HG02798 (cell line): Measurements from ENCODE around the gene CUX1.

ENCODE experiments used
- ATAC-seq: cut with Tn5 transposase; IDR thresholded peaks from one replicate; pipeline ENCODE4 v1.9.1; 2021; ENCODE audit warnings: mild to moderate bottlenecking; ENCODE audit not compliant: unreplicated experiment, poor library complexity

Gene CUX1, protein sequence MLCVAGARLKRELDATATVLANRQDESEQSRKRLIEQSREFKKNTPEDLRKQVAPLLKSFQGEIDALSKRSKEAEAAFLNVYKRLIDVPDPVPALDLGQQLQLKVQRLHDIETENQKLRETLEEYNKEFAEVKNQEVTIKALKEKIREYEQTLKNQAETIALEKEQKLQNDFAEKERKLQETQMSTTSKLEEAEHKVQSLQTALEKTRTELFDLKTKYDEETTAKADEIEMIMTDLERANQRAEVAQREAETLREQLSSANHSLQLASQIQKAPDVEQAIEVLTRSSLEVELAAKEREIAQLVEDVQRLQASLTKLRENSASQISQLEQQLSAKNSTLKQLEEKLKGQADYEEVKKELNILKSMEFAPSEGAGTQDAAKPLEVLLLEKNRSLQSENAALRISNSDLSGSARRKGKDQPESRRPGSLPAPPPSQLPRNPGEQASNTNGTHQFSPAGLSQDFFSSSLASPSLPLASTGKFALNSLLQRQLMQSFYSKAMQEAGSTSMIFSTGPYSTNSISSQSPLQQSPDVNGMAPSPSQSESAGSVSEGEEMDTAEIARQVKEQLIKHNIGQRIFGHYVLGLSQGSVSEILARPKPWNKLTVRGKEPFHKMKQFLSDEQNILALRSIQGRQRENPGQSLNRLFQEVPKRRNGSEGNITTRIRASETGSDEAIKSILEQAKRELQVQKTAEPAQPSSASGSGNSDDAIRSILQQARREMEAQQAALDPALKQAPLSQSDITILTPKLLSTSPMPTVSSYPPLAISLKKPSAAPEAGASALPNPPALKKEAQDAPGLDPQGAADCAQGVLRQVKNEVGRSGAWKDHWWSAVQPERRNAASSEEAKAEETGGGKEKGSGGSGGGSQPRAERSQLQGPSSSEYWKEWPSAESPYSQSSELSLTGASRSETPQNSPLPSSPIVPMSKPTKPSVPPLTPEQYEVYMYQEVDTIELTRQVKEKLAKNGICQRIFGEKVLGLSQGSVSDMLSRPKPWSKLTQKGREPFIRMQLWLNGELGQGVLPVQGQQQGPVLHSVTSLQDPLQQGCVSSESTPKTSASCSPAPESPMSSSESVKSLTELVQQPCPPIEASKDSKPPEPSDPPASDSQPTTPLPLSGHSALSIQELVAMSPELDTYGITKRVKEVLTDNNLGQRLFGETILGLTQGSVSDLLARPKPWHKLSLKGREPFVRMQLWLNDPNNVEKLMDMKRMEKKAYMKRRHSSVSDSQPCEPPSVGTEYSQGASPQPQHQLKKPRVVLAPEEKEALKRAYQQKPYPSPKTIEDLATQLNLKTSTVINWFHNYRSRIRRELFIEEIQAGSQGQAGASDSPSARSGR (N-terminal part only)

DNA sequence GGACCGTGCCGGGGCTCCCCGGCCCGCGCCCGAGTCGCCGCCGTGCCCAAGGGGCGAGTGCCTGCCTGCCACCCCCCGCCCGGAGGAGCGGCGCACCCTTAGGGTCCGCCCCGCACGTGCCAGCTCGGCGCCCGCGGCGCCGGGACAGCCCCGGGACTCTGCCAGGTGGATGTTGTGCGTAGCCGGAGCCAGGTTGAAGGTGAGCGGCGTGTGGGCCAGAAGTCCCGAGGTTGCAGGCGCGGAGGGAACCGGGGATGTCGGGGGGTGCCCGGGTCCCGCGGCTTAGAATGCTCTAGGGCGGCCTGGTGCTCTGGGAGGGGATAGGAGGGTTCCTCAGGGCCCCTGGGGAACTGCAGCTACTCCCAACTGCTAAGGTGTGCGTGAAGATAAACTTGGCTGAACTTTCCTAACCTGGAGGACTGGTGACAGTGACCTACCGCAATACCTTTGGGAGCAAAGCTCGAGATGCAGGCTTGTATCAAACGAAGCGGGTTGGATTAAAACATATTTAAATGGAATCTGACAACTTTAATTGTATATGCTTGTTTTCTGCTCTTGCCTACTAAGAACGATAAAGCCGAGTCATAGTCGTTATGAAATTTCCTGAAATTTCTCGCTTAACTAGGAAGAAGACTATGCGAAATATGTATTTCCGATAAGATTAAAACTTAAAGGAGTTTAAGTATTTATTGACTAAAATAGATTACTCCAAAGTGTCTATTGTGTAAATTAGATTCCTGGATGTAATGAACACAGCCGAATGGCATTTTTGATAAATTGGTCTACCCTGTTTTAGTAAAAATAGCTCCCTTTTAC lies at the start of gene CUX1:
Gene CUX1 (plus strand): TSS at position 156 of the 816 bp plus-strand sequence. CDS start 14 bp downstream, at position 170.
- no peak for ATAC-seq

GRCh38 chr7:101768280-101768679 lies 49.1 kb upstream of the CUX1 start:
- ATAC-seq: no peak

GRCh38 chr7:101770466-101770865 lies 47.0 kb upstream of the CUX1 start:
- no peak for ATAC-seq

- no peak for ATAC-seq
These were observed 44.8 kb upstream of the CUX1 start for GRCh38 chr7:101772508-101773211.

GRCh38 chr7:101775181-101775580 lies 42.2 kb upstream of the CUX1 start:
- ATAC-seq: no peak

- no peak for ATAC-seq
These were observed 39.3 kb upstream of the CUX1 start for GRCh38 chr7:101778026-101778580.

GRCh38 chr7:101779267-101779666 lies 38.2 kb upstream of the CUX1 start:
- ATAC-seq: no peak

DNA sequence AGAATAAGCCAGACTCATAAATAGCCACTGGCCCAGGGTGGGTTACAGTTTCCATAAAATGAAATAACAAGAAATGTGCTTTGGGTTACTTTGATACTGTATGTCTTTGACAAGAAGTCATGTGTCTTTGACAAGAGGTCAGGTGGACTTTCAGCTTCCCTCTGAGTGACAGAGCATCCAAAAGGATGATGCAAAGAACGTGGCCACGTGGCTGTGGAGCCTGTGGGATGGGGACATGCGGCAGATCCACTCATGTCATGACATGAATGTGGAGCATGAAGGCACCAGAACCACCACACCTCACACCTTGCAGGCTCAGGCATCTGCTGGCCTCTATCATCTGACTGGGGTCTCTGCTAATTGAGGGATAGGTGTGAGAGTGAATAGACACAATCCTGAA lies 37.1 kb upstream of the CUX1 start:
- ATAC-seq: no peak

- no peak for ATAC-seq
These were observed 36.0 kb upstream of the CUX1 start for GRCh38 chr7:101781439-101781838.

DNA sequence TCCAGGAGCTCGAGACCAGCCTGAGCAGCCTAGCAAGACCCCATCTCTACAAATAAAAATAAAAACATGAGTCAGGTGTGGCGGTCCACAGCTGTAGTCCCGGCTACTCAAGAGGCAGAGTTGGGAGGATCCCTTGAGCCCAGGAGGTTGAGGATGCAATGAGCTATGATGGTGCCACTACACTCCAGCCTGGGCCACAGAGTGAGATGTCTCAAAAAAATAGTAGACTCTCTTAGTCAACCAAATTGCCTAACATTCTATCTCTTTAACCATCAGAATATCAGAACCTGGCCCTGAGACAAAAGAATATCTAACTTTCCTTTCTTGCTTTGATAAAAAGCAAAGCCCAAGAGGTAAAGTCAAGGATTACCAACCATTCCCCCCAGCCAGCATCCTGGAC lies 35.0 kb upstream of the CUX1 start:
- ATAC-seq: no peak

DNA sequence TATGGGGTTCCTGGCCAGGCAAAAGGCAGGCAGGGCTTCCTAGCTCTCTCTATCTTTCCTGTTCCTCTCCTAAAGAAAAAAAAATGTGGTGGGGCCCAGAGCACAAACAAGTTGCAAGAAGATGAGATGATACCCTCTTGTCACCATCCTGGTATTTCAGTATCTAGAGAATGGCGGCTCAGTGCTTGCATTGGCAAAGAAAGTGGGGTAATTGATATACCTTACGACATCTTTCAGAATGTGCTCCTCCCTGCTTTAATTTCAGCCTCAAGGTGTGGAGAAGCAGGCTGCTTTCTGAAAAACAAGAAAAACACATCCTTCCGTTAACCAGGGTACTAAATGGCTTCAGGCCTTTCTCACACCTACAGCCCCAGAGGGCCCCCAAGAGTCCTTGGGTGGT lies 34.5 kb upstream of the CUX1 start:
- no peak for ATAC-seq

GRCh38 chr7:101783381-101784181 lies 33.8 kb upstream of the CUX1 start:
- ATAC-seq: no peak

GRCh38 chr7:101784292-101785127 lies 32.9 kb upstream of the CUX1 start:
- no peak for ATAC-seq

GRCh38 chr7:101787864-101788263 lies 29.6 kb upstream of the CUX1 start:
- ATAC-seq: no peak

GRCh38 chr7:101788517-101788916 lies 28.9 kb upstream of the CUX1 start:
- ATAC-seq: no peak

- no peak for ATAC-seq
These were observed 26.7 kb upstream of the CUX1 start for GRCh38 chr7:101790566-101791293.
